MM.1S (cell line): ENCODE measurements around the gene TAS2R14.
A peak's percentile ranks its signal among the peaks of the same experiment; 100 is the strongest.

Experiments used
- DNase-seq: peaks from one replicate; pipeline ENCODE4 v3.0.0-alpha.2; 2015
- H2AFZ ChIP-seq: fragments of 300-600 bp; sonication (generic); 2 replicates; pipeline ENCODE4 v1.6.0; 2016; ENCODE audit warnings: antibody characterized with exemption, low read length
- H3F3A ChIP-seq: fragments of 300-600 bp; sonication (generic); 2 replicates; pipeline ENCODE4 v1.6.1; 2016; ENCODE audit warnings: mild to moderate bottlenecking, antibody characterized with exemption, low read length, moderate library complexity, mixed read lengths; ENCODE audit not compliant: insufficient read depth
- H3K27ac ChIP-seq: fragments of 300-600 bp; sonication (generic); 2 replicates; pipeline ENCODE4 v1.5.1; 2016; ENCODE audit warnings: mild to moderate bottlenecking, low read length
- H3K27me3 ChIP-seq: fragments of 300-600 bp; sonication (generic); replicated peaks from 2 replicates; pipeline ENCODE4 v1.6.0; 2016; ENCODE audit warnings: low read length; ENCODE audit not compliant: insufficient read depth
- H3K36me3 ChIP-seq: fragments of 300-600 bp; sonication (generic); replicated peaks from 2 replicates; pipeline ENCODE4 v1.6.1; 2016; ENCODE audit warnings: mild to moderate bottlenecking, low read length, mixed read lengths; ENCODE audit not compliant: insufficient read depth
- H3K4me1 ChIP-seq: fragments of 300-600 bp; sonication (generic); 2 replicates; pipeline ENCODE4 v1.6.1; 2016; ENCODE audit warnings: low read length, mixed read lengths
- H3K4me2 ChIP-seq: fragments of 300-600 bp; sonication (generic); 2 replicates; pipeline ENCODE4 v1.6.0; 2016; ENCODE audit warnings: low read depth, low read length
- H3K4me3 ChIP-seq: fragments of 300-600 bp; sonication (generic); 2 replicates; pipeline ENCODE4 v1.5.1; 2016; ENCODE audit warnings: low read length, mixed read lengths
- H3K79me2 ChIP-seq: fragments of 300-600 bp; sonication (generic); 2 replicates; pipeline ENCODE4 v1.6.1; 2016; ENCODE audit warnings: mixed run types, low read length, mixed read lengths
- H3K9ac ChIP-seq: fragments of 300-600 bp; sonication (generic); 2 replicates; pipeline ENCODE4 v1.6.1; 2016; ENCODE audit warnings: low read length, mixed read lengths
- H3K9me2 ChIP-seq: fragments of 300-600 bp; sonication (generic); replicated peaks from 2 replicates; pipeline ENCODE4 v1.6.1; 2016; ENCODE audit warnings: mild to moderate bottlenecking, low read length, mixed read lengths; ENCODE audit not compliant: insufficient read depth
- H3K9me3 ChIP-seq: fragments of 300-600 bp; sonication (generic); replicated peaks from 2 replicates; pipeline ENCODE4 v1.6.1; 2016; ENCODE audit warnings: mild to moderate bottlenecking, low read length, mixed read lengths; ENCODE audit not compliant: insufficient read depth
- H4K20me1 ChIP-seq: fragments of 300-600 bp; sonication (generic); 2 replicates; pipeline ENCODE4 v1.6.1; 2016; ENCODE audit warnings: mild to moderate bottlenecking, low read length, moderate library complexity, mixed read lengths; ENCODE audit not compliant: insufficient read depth
- EZH2 ChIP-seq: fragments of 300-600 bp; sonication (generic); optimal IDR thresholded peaks from 2 replicates; pipeline ENCODE3; 2017; ENCODE audit warnings: low read depth, mild to moderate bottlenecking, antibody characterized with exemption, low read length, mixed read lengths
- EZH2phosphoT487 ChIP-seq: fragments of 300-600 bp; sonication (generic); IDR thresholded peaks from 2 replicates; pipeline ENCODE4 v1.6.1; 2018; ENCODE audit warnings: antibody characterized with exemption, low read length
- TF ChIP-seq, protein P1 (sequence below): fragments of 300-600 bp; sonication (generic); IDR thresholded peaks from 2 replicates; pipeline ENCODE4 v1.5.1; 2016; ENCODE audit warnings: antibody characterized with exemption, low read length, mixed read lengths

TAS2R14 gene

DNA sequence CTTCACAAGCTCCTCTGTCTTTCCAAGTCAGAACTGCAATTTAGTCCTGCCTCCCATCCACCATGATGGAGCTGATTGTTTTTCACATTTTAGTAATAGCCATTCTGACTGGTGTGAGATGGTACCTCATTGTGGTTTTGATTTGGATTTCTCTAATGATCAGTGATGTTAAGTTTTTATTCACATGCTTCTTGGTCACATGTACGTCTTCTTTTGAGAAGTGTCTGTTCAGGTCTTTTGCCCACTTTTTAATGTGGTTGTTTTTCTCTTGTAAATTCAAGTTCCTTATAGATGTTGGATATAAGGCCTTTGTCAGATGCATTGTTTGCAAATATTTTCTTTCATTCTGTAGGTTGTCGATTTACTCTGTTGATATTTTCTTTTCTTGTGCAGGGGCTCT is 4.1 kb upstream of the TAS2R14 start:
- peak; percentile 11 for DNase-seq
- Histone ChIP-seq H3K36me3 (no peaks in the 10 kb centered on the region), H3K9me3 (no peaks in the 10 kb centered on the region), H2AFZ (no peak overlapping the region), H3F3A (no peaks in the 10 kb centered on the region), H3K4me1 (peaks cover 7% of the 10 kb centered on the region; the same call in 1 of the 2 replicates), H3K9ac (no peak overlapping the region), H3K4me3 (no peak overlapping the region), H3K27me3 (no peaks in the 10 kb centered on the region), H3K27ac (no peak overlapping the region), H3K9me2 (no peaks in the 10 kb centered on the region), H3K4me2 (no peak overlapping the region), H4K20me1 (no peaks in the 10 kb centered on the region), H3K79me2 (no peaks in the 10 kb centered on the region)
- TF ChIP-seq, protein P1, sequence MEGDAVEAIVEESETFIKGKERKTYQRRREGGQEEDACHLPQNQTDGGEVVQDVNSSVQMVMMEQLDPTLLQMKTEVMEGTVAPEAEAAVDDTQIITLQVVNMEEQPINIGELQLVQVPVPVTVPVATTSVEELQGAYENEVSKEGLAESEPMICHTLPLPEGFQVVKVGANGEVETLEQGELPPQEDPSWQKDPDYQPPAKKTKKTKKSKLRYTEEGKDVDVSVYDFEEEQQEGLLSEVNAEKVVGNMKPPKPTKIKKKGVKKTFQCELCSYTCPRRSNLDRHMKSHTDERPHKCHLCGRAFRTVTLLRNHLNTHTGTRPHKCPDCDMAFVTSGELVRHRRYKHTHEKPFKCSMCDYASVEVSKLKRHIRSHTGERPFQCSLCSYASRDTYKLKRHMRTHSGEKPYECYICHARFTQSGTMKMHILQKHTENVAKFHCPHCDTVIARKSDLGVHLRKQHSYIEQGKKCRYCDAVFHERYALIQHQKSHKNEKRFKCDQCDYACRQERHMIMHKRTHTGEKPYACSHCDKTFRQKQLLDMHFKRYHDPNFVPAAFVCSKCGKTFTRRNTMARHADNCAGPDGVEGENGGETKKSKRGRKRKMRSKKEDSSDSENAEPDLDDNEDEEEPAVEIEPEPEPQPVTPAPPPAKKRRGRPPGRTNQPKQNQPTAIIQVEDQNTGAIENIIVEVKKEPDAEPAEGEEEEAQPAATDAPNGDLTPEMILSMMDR, result no peak
- TF ChIP-seq EZH2phosphoT487, result no peak
- TF ChIP-seq EZH2, result no peak

DNA sequence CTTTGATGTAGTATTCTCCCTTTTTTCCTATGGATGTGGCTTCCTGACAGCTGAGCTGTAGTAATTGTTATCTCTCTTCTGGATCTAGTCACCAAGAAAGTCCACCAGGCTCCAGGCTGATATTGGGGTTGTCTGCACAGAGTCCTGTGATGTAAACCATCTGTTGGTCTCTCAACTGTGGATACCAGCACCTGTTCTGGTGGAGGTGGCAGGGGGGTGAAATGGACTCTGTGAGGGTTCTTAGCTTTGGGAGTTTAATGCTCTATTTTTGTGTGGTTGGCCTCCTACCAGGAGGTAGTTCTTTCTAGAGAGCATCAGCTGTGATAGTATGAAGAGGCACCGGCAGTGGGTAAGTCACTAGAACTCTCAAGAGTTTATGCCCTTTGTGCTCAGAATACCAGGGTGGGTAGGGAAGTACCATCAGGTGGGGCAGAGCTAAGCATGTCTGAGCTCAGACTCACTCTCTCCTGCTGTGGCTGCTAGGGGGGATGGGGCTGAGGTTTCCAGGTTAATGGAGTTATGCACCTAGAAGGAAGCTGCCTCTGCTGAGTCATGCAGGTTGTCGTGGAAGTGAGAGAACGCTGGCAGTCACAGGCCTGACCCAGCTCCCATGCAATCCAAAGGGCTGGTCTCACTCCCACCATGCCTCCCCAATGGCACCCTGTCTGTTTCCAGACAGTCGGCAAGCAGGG is 3.0 kb upstream of the TAS2R14 start:
- no peaks in the 10 kb centered on the region for H4K20me1 ChIP-seq
- no peak overlapping the region for H3K27ac ChIP-seq
- H3K4me1 ChIP-seq, result peaks cover 7% of the 10 kb centered on the region; the same call in 1 of the 2 replicates
- no peaks in the 10 kb centered on the region for H3K9me2 ChIP-seq
- no peak overlapping the region for H2AFZ ChIP-seq
- H3K9me3 ChIP-seq, result no peaks in the 10 kb centered on the region
- no peak overlapping the region for H3K4me3 ChIP-seq
- TF ChIP-seq EZH2, result no peak
- H3K36me3 ChIP-seq, result no peaks in the 10 kb centered on the region
- H3K9ac ChIP-seq, result no peak overlapping the region
- DNase-seq, result peak; percentile 37
- no peaks in the 10 kb centered on the region for H3F3A ChIP-seq
- H3K4me2 ChIP-seq, result no peak overlapping the region
- H3K27me3 ChIP-seq, result no peaks in the 10 kb centered on the region
- no peaks in the 10 kb centered on the region for H3K79me2 ChIP-seq

DNA sequence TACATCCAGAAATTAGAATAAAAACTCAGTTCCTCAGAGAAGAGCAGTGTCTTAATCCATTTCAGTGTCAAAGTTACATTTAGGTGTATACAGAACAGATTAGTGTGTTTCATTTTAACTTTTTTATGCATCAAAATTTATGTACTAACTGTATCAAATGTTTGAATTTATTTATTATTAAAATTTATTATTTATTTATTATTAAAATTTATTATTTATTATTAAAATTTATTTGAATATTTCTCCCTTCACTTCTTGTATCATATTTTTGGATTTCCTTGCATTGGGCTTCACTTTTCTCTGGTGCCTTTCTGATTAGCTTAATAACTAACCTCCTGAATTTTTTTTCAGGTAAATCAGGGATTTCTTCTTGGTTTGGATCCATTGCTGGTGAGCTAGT is 2.3 kb upstream of the TAS2R14 start:
- no peak for DNase-seq
- H3K9ac ChIP-seq, result no peak overlapping the region
- TF ChIP-seq, protein P1, result no peak
- no peak for TF ChIP-seq EZH2phosphoT487
- TF ChIP-seq EZH2, result no peak
- H3K4me2 ChIP-seq, result no peak overlapping the region
- no peaks in the 10 kb centered on the region for H3K9me2 ChIP-seq
- no peaks in the 10 kb centered on the region for H3K36me3 ChIP-seq
- no peaks in the 10 kb centered on the region for H3K9me3 ChIP-seq
- no peak overlapping the region for H3K4me3 ChIP-seq
- H3K27me3 ChIP-seq, result no peaks in the 10 kb centered on the region
- H3K4me1 ChIP-seq, result peaks cover 7% of the 10 kb centered on the region; the same call in 1 of the 2 replicates
- H4K20me1 ChIP-seq, result no peaks in the 10 kb centered on the region
- H3K27ac ChIP-seq, result no peak overlapping the region
- no peaks in the 10 kb centered on the region for H3F3A ChIP-seq
- H3K79me2 ChIP-seq, result no peaks in the 10 kb centered on the region
- no peak overlapping the region for H2AFZ ChIP-seq

DNA sequence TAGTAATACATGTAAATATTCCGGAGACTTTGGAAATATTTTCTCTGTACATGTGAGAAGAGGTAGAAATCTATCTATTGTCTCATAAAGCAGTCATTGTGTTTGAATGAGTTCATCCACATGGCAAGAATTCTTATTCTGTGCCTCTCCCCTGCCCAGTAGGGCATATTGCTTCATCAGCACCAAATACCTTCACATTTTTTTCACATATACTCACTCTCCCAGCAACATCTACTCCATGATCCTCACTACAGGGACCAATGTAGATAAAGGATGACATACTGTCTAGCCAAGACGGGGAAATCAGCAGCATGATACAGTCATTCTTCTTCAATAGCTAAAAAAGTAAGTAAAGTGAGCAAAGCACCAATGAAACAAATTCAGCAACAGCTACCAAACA is 1.3 kb upstream of the TAS2R14 start:
- H3F3A ChIP-seq, result no peaks in the 10 kb centered on the region
- H3K9me3 ChIP-seq, result no peaks in the 10 kb centered on the region
- H3K27ac ChIP-seq, result no peak overlapping the region
- peaks cover 7% of the 10 kb centered on the region; the same call in 1 of the 2 replicates for H3K4me1 ChIP-seq
- no peak overlapping the region for H3K4me3 ChIP-seq
- no peak for DNase-seq
- H3K79me2 ChIP-seq, result no peaks in the 10 kb centered on the region
- H3K9me2 ChIP-seq, result no peaks in the 10 kb centered on the region
- H3K36me3 ChIP-seq, result no peaks in the 10 kb centered on the region
- H4K20me1 ChIP-seq, result no peaks in the 10 kb centered on the region
- no peak overlapping the region for H2AFZ ChIP-seq
- H3K4me2 ChIP-seq, result no peak overlapping the region
- TF ChIP-seq EZH2phosphoT487 (no peak), EZH2 (no peak)
- TF ChIP-seq, protein P1, result no peak
- H3K9ac ChIP-seq, result no peak overlapping the region
- no peaks in the 10 kb centered on the region for H3K27me3 ChIP-seq
